ENCODE measurements around the gene TMPRSS11D. TPM values are rescaled to one million over a fixed set of nuclear protein-coding genes. Genes with fewer than 3 reads are reported as not detected.

Gene TMPRSS11D
- total and polyA plus RNA-seq, 2 experiments from 2014 or later, result 0.27 TPM; not detected in 1

GRCh38 chr4:67911638-67912037, 27.8 kb upstream of the TMPRSS11D start:
- H3K36me3 ChIP-seq, result no peaks in the 10 kb centered on the region
- no peak for DNase-seq (ENCODE audit: low read depth in 1 of 2, low spot score in 1 of 2)
- TF ChIP-seq CTCF (IDR thresholded peaks at IDR 0.05; ENCODE audit: low read depth, low read length), result no peak
- H3K27ac ChIP-seq, result no peak overlapping the region
- H3K4me1 ChIP-seq (ENCODE audit: low read depth), result no peaks in the 10 kb centered on the region
- H3K4me3 ChIP-seq, result no peak overlapping the region
- no peaks in the 10 kb centered on the region for H3K9me3 ChIP-seq (ENCODE audit: low read depth)
- no peaks in the 10 kb centered on the region for H3K27me3 ChIP-seq

GRCh38 chr4:67911141-67911540, 27.3 kb upstream of the TMPRSS11D start:
- H3K9me3 ChIP-seq (ENCODE audit: low read depth), result no peaks in the 10 kb centered on the region
- no peaks in the 10 kb centered on the region for H3K27me3 ChIP-seq
- TF ChIP-seq CTCF (IDR thresholded peaks at IDR 0.05; ENCODE audit: low read depth, low read length), result no peak
- no peak for DNase-seq (ENCODE audit: low read depth in 1 of 2, low spot score in 1 of 2)
- no peak overlapping the region for H3K4me3 ChIP-seq
- H3K4me1 ChIP-seq (ENCODE audit: low read depth), result no peaks in the 10 kb centered on the region
- no peak overlapping the region for H3K27ac ChIP-seq
- no peaks in the 10 kb centered on the region for H3K36me3 ChIP-seq

- no peaks in the 10 kb centered on the region for H3K9me3 ChIP-seq (ENCODE audit: low read depth)
- no peak for DNase-seq (ENCODE audit: low read depth in 1 of 2, low spot score in 1 of 2)
- H3K4me1 ChIP-seq (ENCODE audit: low read depth), result no peaks in the 10 kb centered on the region
- H3K36me3 ChIP-seq, result no peaks in the 10 kb centered on the region
- H3K27ac ChIP-seq, result no peak overlapping the region
- no peak for TF ChIP-seq CTCF (IDR thresholded peaks at IDR 0.05; ENCODE audit: low read depth, low read length)
- no peak overlapping the region for H3K4me3 ChIP-seq
- no peaks in the 10 kb centered on the region for H3K27me3 ChIP-seq
These were observed 26.7 kb upstream of the TMPRSS11D start for GRCh38 chr4:67910585-67910905.

GRCh38 chr4:67909905-67910584, 26.2 kb upstream of the TMPRSS11D start:
- Histone ChIP-seq H3K9me3 (ENCODE audit: low read depth) (no peaks in the 10 kb centered on the region), H3K4me1 (ENCODE audit: low read depth) (no peaks in the 10 kb centered on the region), H3K36me3 (no peaks in the 10 kb centered on the region), H3K4me3 (no peak overlapping the region), H3K27ac (no peak overlapping the region), H3K27me3 (no peaks in the 10 kb centered on the region)
- peak; percentile 63 for TF ChIP-seq CTCF (IDR thresholded peaks at IDR 0.05; ENCODE audit: low read depth, low read length)
- peak; percentile 9 to 46 for DNase-seq (ENCODE audit: low read depth in 1 of 2, low spot score in 1 of 2)

GRCh38 chr4:67907650-67908049, 23.8 kb upstream of the TMPRSS11D start:
- H3K36me3 ChIP-seq, result no peaks in the 10 kb centered on the region
- no peak overlapping the region for H3K27ac ChIP-seq
- DNase-seq (ENCODE audit: low read depth in 1 of 2, low spot score in 1 of 2), result no peak
- H3K4me3 ChIP-seq, result no peak overlapping the region
- TF ChIP-seq CTCF (IDR thresholded peaks at IDR 0.05; ENCODE audit: low read depth, low read length), result no peak
- H3K9me3 ChIP-seq (ENCODE audit: low read depth), result no peaks in the 10 kb centered on the region
- H3K4me1 ChIP-seq (ENCODE audit: low read depth), result no peaks in the 10 kb centered on the region
- no peaks in the 10 kb centered on the region for H3K27me3 ChIP-seq

Data from cardiac muscle cell (in vitro differentiated cells and primary cell).